Measurements from ENCODE around the gene TEPSIN. TPM values are rescaled to one million over a fixed set of nuclear protein-coding genes. Genes with fewer than 3 reads are reported as not detected.

TEPSIN gene
- total RNA-seq, 1 experiment from 2014 or later: 38.8 TPM

- Histone ChIP-seq H3K4ac (ENCODE audit: low read depth, low read length) (no peak overlapping the region), H4K91ac (ENCODE audit: insufficient read length, low read depth, low read length) (no peak overlapping the region), H2BK120ac (ENCODE audit: low read depth, low read length, poor library complexity, severe bottlenecking) (no peak overlapping the region), H3K18ac (ENCODE audit: insufficient read length, low read depth, low read length) (no peak overlapping the region), H2BK5ac (ENCODE audit: insufficient read length, low read length) (no peak overlapping the region), H3K4me1 (ENCODE audit: insufficient read depth, low read length) (no peaks in the 10 kb centered on the region; the same call in 1 of the 2 replicates), H3K14ac (ENCODE audit: insufficient read depth, low read length) (no peak overlapping the region), H3K56ac (ENCODE audit: insufficient read length, low read depth, low read length) (no peak overlapping the region), H3K79me2 (ENCODE audit: insufficient read depth, low read length) (no peaks in the 10 kb centered on the region), H4K20me1 (ENCODE audit: control insufficient read depth, insufficient read depth, insufficient read length) (no peaks in the 10 kb centered on the region), H3K9me3 (ENCODE audit: control insufficient read depth, low read depth, low read length) (no peaks in the 10 kb centered on the region), H3K27me3 (ENCODE audit: insufficient read depth, low read length) (no peaks in the 10 kb centered on the region), H3K27ac (ENCODE audit: insufficient read length, low read depth, low read length) (no peak overlapping the region), H2BK20ac (ENCODE audit: low read depth, low read length, poor library complexity, severe bottlenecking) (no peak overlapping the region), H4K8ac (replicated peaks; ENCODE audit: insufficient read length, low read depth, low read length) (no peak overlapping the region), H2AK5ac (ENCODE audit: insufficient read length, low read length) (no peak overlapping the region), H2AFZ (ENCODE audit: low read length) (no peak overlapping the region), H2BK12ac (ENCODE audit: insufficient read length, low read depth, low read length) (no peak overlapping the region), H3K23ac (ENCODE audit: insufficient read length, low read depth, low read length) (no peak overlapping the region), H2BK15ac (ENCODE audit: low read depth, low read length) (no peak overlapping the region), H3K4me2 (ENCODE audit: insufficient read depth, insufficient read length, low read length) (no peak overlapping the region), H3T11ph (ENCODE audit: low read length) (no peak overlapping the region), H4K5ac (ENCODE audit: insufficient read length, low read depth, low read length) (no peak overlapping the region), H3K23me2 (ENCODE audit: insufficient read length, low read depth, low read length, poor library complexity, severe bottlenecking) (peaks cover 14% of the 10 kb centered on the region), H3K79me1 (ENCODE audit: insufficient read depth, low read depth, low read length, poor library complexity, severe bottlenecking) (peaks cover 6% of the 10 kb centered on the region), H3K9ac (ENCODE audit: extremely low read depth, insufficient read length, low read length) (no peak overlapping the region)
- H3K4me3 Mint-ChIP-seq: no peak overlapping the region
- peaks cover 15% of the 10 kb centered on the region in 2 experiments for H3K4me1 Mint-ChIP-seq
- peaks cover 13% of the 10 kb centered on the region for H3K27me3 Mint-ChIP-seq (ENCODE audit: low read depth)
- no CpG with 5 or more reads among the region's 24 CpGs for WGBS (ENCODE audit: extremely low coverage, insufficient read length, low lambda C conversion rate)
- no peak for TF ChIP-seq CTCF (conservative IDR thresholded peaks at IDR 0.05)
- H3K27ac Mint-ChIP-seq: no peak overlapping the region
- no peaks in the 10 kb centered on the region for H3K9me3 Mint-ChIP-seq
- no peak for DNase-seq
- H3K36me3 Mint-ChIP-seq (ENCODE audit: insufficient read depth in 1 of 3, low read depth in 3 of 3): peaks cover 4 to 22% (median 18%) of the 10 kb centered on the region in 3 experiments
Measured at GRCh38 chr17:81219476-81220180, 19.2 kb downstream of the TEPSIN start.
